HG03045 (cell line): ENCODE measurements around the gene TAF1C.
"Not testable (repeated sequence)": the region's sequence is repeated elsewhere in the genome, so short reads cannot be mapped to it uniquely, and the experiment has no call there.

Experiments
- ATAC-seq: cut with Tn5 transposase; IDR thresholded peaks from one replicate; pipeline ENCODE4 v1.9.1; 2021; ENCODE audit warnings: mild to moderate bottlenecking, moderate library complexity; ENCODE audit not compliant: unreplicated experiment

TAF1C gene

GRCh38 chr16:84186685-84187437 lies at the start of gene TAF1C:
Gene TAF1C, minus strand, starts transcription at chr16:84187057. Its CDS starts 2,069 bp downstream, at chr16:84184988.
- peak; percentile 91 for ATAC-seq

GRCh38 chr16:84234321-84235241 lies 47.7 kb upstream of the TAF1C start:
- no peak for ATAC-seq

- ATAC-seq, result no peak
Observed at GRCh38 chr16:84233748-84234147, 46.9 kb upstream of the TAF1C start.

GRCh38 chr16:84232969-84233368 lies 46.1 kb upstream of the TAF1C start:
- no peak for ATAC-seq

GRCh38 chr16:84232060-84232459 lies 45.2 kb upstream of the TAF1C start:
- no peak for ATAC-seq

GRCh38 chr16:84229471-84229870 lies 42.6 kb upstream of the TAF1C start:
- ATAC-seq, result no peak

- ATAC-seq, result no peak
Observed at GRCh38 chr16:84228256-84228838, 41.5 kb upstream of the TAF1C start.

- no peak for ATAC-seq
Observed at GRCh38 chr16:84227548-84227947, 40.7 kb upstream of the TAF1C start.

- ATAC-seq, result no peak
Observed at GRCh38 chr16:84226026-84226425, 39.2 kb upstream of the TAF1C start.

- ATAC-seq, result no peak
Observed at GRCh38 chr16:84225571-84225970, 38.7 kb upstream of the TAF1C start.

GRCh38 chr16:84225126-84225525 lies 38.3 kb upstream of the TAF1C start:
- ATAC-seq, result no peak

GRCh38 chr16:84224554-84224953 lies 37.7 kb upstream of the TAF1C start:
- ATAC-seq, result no peak

- ATAC-seq, result no peak
Observed at GRCh38 chr16:84223456-84223855, 36.6 kb upstream of the TAF1C start.

GRCh38 chr16:84220851-84221250 lies 34.0 kb upstream of the TAF1C start:
- ATAC-seq, result no peak

- ATAC-seq, result no peak
Observed at GRCh38 chr16:84218956-84219355, 32.1 kb upstream of the TAF1C start.

GRCh38 chr16:84218176-84218823 lies 31.4 kb upstream of the TAF1C start:
- ATAC-seq, result no peak

- ATAC-seq, result not testable (repeated sequence)
Observed at GRCh38 chr16:84216144-84216543, 29.3 kb upstream of the TAF1C start.

GRCh38 chr16:84215531-84215930 lies 28.7 kb upstream of the TAF1C start:
- ATAC-seq, result no peak

GRCh38 chr16:84214451-84215066 lies 27.7 kb upstream of the TAF1C start:
- no peak for ATAC-seq

GRCh38 chr16:84212631-84213030 lies 25.8 kb upstream of the TAF1C start:
- no peak for ATAC-seq

GRCh38 chr16:84212154-84212553 lies 25.3 kb upstream of the TAF1C start:
- ATAC-seq, result no peak
